GM20000 (cell line): Measurements from ENCODE around the gene DTNB.
A peak's percentile ranks its signal among the peaks of the same experiment; 100 is the strongest.

Experiments
- DNase-seq: peaks from one replicate; pipeline ENCODE4 v3.0.0; 2012; ENCODE audit warnings: low spot score
- CTCF ChIP-seq: IDR thresholded peaks from 2 replicates; pipeline ENCODE4 v1.5.1; 2012; ENCODE audit warnings: mild to moderate bottlenecking, control low read depth; ENCODE audit errors: extremely low read depth, missing control alignments

The DTNB gene

DNA sequence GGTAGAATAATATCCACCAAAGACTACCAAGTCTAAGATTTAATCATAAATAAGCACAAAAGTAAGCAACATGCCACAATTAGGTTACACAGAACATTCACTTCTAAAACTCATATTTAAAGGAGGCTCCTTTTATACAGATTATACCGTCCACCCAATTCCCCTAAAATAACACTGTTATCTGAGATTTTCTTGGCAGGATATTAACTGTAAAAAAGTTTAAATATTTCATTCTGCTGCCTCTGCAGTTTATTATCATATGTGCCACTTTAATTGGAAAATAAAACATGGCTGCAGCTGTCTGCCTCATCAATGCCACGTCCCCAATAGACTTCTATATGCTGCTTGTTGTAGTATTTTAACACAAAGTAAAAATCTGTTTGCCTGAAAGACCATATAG is 140.9 kb downstream of the DTNB start:
- no peak for TF ChIP-seq CTCF

DNA sequence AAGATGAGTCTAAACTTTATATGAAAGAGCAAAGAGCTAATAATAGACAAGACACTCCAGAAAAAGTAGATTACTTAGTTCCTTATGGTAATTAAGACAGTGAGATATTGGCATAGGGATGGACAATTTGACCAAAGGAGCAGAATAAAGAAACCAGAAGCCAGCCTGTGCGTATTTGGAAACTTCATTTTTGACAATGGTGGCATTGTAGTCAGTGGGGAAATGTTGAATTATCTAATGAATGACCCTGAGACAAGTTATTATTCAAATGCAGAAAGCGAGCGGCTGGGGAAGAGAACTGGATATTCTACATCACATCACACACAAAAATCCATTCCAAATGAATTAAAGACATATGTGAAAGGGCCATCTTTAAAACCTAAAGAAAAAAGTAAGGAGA is 144.3 kb downstream of the DTNB start:
- no peak for TF ChIP-seq CTCF
- DNase-seq = no peak

More for the DNA sequence above, 140.9 kb downstream of the DTNB start:
- no peak for DNase-seq

DNA sequence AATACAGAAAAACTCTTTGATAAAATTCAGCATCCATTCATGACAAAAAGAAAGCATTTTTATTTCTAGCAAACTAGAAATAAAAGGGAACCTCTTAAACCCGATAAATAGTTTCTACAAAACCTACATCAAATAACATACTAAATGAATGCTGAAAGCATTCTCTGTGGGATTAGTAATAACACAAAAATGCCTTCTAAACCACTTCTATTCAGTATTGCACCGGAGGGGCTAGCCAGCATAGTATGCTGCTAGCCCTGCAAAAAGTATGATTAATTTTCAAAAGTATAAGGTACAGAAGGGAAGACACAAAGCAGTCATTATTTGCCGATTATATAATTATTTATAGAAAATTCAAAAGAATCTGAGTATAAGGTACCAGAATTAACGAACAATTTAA is 145.2 kb downstream of the DTNB start:
- no peak for DNase-seq
- TF ChIP-seq CTCF = no peak

GRCh38 chr2:25524507-25524906 is 148.9 kb downstream of the DTNB start:
- DNase-seq = peak; percentile 44
- TF ChIP-seq CTCF = no peak

GRCh38 chr2:25523060-25523459 is 150.3 kb downstream of the DTNB start:
- no peak for DNase-seq
- no peak for TF ChIP-seq CTCF

- TF ChIP-seq CTCF = peak; percentile 77
- peak; percentile 66 for DNase-seq
Measured at GRCh38 chr2:25521665-25522387, 151.6 kb downstream of the DTNB start.

DNA sequence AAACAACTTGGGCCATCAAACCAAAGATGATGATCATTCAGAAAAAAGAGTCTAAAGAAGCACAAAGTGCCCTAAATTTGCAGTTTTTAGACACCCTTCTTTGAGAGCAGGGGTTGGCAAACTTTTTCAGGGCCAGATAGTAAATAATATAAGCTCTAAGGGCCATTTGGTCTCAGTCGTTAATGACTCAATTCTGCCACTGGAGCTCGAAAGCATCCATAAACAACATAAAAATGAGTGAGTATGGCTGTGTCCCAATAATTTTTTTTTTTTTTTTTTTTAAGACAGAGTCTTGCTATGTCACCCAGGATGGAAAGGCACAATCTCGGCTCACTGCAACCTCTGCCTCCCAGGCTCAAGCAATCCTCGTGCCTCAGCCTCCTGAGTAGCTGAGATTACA is 152.3 kb downstream of the DTNB start:
- TF ChIP-seq CTCF = no peak
- no peak for DNase-seq
